Calu3 (cell line): ENCODE measurements around the gene PJA2. TPM values are rescaled to one million over a fixed set of nuclear protein-coding genes. Genes with fewer than 3 reads are reported as not detected.

Experiments
- BruUV-seq: library from RNA; stranded (reverse); fragments of 400-500 nt; replicated peaks from 2 replicates; lab custom pipeline; 2021; lab: Mats Ljungman, UMichigan
- CTCF ChIA-PET: fragments of 300-600 bp; sonication (Branson Sonifier 250); formaldehyde crosslinking; loops from one replicate; lab custom pipeline; 2022; ENCODE audit warnings: antibody characterized with exemption; lab: Charles Lee
- DNase-seq: peaks from one replicate; pipeline ENCODE4 v3.0.0; 2022
- H3K27ac Mint-ChIP-seq: one replicate; pipeline ENCODE4 v1.8.0; 2022; ENCODE audit warnings: mixed read lengths; ENCODE audit not compliant: unreplicated experiment
- H3K27me3 Mint-ChIP-seq: one replicate; pipeline ENCODE4 v1.8.0; 2022; ENCODE audit warnings: mixed read lengths; ENCODE audit not compliant: unreplicated experiment
- H3K36me3 Mint-ChIP-seq: one replicate; pipeline ENCODE4 v1.8.0; 2022; ENCODE audit warnings: mild to moderate bottlenecking, moderate library complexity, mixed read lengths; ENCODE audit not compliant: insufficient read depth, unreplicated experiment
- H3K4me1 Mint-ChIP-seq: one replicate; pipeline ENCODE4 v1.8.0; 2022; ENCODE audit warnings: mild to moderate bottlenecking, low read depth, mixed read lengths; ENCODE audit not compliant: unreplicated experiment
- H3K4me3 Mint-ChIP-seq: one replicate; pipeline ENCODE4 v1.8.0; 2022; ENCODE audit warnings: mild to moderate bottlenecking, low read depth, moderate library complexity, mixed read lengths; ENCODE audit not compliant: unreplicated experiment
- H3K9me3 Mint-ChIP-seq: one replicate; pipeline ENCODE4 v1.8.0; 2022; ENCODE audit warnings: low read depth, mixed read lengths; ENCODE audit not compliant: unreplicated experiment
- intact Hi-C: fragments of 100-400 bp; cut with micrococcal nuclease; formaldehyde crosslinking; loops from one replicate; pipeline ENCODE4 v1.10.0; 2022; ENCODE audit not compliant: unreplicated experiment
- total RNA-seq: library from RNA; stranded (reverse); gene quantifications from 2 replicates; pipeline ENCODE4 v1.2.3, GENCODE V29; 2022
- TF ChIP-seq, protein P1 (sequence below): fragments of 200-600 bp; IDR thresholded peaks from one replicate; pipeline ENCODE4 v1.8.0; 2022; ENCODE audit warnings: antibody characterized with exemption; ENCODE audit not compliant: unreplicated experiment

Gene PJA2
- total RNA-seq, 1 experiment from 2014 or later: 89.0 TPM

DNA sequence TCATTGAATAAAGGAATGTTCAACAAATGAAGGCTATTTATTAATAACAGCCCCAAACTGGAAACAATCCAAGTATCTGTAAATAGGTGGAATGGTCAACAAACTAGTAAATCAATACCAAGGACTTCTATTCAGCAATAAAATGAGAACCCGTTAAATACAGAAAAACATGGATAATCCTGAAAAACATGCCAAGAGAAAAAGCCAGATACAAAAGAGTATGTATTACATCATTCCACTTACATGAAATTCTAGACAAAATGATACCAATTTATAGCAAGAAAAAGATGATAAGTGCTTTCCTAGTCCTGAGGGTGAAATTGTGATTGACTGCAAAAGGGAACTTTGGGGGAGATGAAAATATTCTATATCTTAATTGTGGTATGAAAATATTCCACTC is 3.1 kb downstream of the PJA2 start:
- TF ChIP-seq, protein P1, sequence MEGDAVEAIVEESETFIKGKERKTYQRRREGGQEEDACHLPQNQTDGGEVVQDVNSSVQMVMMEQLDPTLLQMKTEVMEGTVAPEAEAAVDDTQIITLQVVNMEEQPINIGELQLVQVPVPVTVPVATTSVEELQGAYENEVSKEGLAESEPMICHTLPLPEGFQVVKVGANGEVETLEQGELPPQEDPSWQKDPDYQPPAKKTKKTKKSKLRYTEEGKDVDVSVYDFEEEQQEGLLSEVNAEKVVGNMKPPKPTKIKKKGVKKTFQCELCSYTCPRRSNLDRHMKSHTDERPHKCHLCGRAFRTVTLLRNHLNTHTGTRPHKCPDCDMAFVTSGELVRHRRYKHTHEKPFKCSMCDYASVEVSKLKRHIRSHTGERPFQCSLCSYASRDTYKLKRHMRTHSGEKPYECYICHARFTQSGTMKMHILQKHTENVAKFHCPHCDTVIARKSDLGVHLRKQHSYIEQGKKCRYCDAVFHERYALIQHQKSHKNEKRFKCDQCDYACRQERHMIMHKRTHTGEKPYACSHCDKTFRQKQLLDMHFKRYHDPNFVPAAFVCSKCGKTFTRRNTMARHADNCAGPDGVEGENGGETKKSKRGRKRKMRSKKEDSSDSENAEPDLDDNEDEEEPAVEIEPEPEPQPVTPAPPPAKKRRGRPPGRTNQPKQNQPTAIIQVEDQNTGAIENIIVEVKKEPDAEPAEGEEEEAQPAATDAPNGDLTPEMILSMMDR: no peak
- Mint-ChIP-seq H3K27me3 (no peaks in the 10 kb centered on the region), H3K36me3 (peaks cover 64% of the 10 kb centered on the region), H3K4me1 (peaks cover 29% of the 10 kb centered on the region), H3K9me3 (no peaks in the 10 kb centered on the region), H3K4me3 (peak overlapping the region; percentile 99), H3K27ac (peak overlapping the region; percentile 87)
- DNase-seq: no peak
- no TSS peak for BruUV-seq
- intact Hi-C loops: loop anchor here (2.0 to 5.0 kb wide), 2 partner anchors 18 to 34 kb away; no protein-coding TSS in a partner anchor
- CTCF ChIA-PET: no interaction called here

DNA sequence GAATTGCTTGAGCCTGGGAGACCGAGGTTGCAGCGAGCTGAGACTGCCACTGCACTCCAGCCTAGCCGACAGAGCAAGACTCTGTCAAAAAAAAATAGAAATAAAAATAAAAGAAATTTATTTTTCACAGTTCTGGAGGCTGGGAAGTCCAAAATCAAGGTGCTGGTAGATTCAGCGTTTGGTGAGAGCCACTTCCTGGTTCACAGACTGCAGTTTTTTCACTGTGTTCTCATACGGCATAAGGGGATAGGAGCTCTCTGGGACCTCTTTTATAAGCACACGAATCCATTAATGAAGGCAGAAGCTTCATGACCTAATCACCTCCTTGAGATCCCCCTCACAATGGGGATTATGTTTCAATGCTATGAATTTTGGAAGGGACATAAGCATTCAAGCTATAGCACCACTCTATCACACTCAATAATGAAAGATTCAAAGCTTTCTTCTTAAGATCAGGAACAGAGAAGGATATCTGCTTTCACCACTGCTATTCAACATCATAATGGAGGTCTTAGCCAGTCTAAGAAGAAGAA is 5.3 kb downstream of the PJA2 start:
- CTCF ChIA-PET: interaction anchor here (0.6 to 0.9 kb wide), 2 partner anchors 59 to 62 kb away, joined by 3 to 4 read pairs; no protein-coding TSS in a partner anchor
- Mint-ChIP-seq H3K27me3 (no peaks in the 10 kb centered on the region), H3K4me1 (peaks cover 36% of the 10 kb centered on the region), H3K27ac (no peak overlapping the region), H3K36me3 (peaks cover 60% of the 10 kb centered on the region), H3K9me3 (no peaks in the 10 kb centered on the region), H3K4me3 (no peak overlapping the region)
- BruUV-seq: no TSS peak
- intact Hi-C loops: no loop called here
- no peak for DNase-seq
- TF ChIP-seq, protein P1: no peak

DNA sequence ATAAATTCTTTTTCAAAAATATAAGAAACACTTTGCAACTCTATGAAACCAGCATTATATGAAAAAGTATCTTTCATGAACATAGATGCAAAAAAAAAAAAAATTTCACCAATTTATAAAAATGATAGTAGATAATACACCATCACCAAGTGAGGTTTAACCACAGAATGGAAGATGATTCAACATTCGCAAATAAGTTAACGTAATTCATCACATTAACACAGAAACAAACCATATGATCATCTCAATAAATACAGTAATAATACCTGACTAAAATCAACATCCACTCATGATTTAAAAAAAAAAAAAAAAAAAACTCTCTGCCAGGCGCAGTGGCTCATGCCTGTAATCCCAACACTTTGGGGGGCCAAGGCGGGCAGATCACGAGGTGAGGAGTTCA is 6.3 kb downstream of the PJA2 start:
- Mint-ChIP-seq H3K9me3 (no peaks in the 10 kb centered on the region), H3K4me3 (no peak overlapping the region), H3K27ac (no peak overlapping the region), H3K36me3 (peaks cover 51% of the 10 kb centered on the region), H3K27me3 (no peaks in the 10 kb centered on the region), H3K4me1 (peaks cover 42% of the 10 kb centered on the region)
- CTCF ChIA-PET: no interaction called here
- BruUV-seq: no TSS peak
- intact Hi-C loops: no loop called here
- no peak for DNase-seq
- TF ChIP-seq, protein P1: no peak

DNA sequence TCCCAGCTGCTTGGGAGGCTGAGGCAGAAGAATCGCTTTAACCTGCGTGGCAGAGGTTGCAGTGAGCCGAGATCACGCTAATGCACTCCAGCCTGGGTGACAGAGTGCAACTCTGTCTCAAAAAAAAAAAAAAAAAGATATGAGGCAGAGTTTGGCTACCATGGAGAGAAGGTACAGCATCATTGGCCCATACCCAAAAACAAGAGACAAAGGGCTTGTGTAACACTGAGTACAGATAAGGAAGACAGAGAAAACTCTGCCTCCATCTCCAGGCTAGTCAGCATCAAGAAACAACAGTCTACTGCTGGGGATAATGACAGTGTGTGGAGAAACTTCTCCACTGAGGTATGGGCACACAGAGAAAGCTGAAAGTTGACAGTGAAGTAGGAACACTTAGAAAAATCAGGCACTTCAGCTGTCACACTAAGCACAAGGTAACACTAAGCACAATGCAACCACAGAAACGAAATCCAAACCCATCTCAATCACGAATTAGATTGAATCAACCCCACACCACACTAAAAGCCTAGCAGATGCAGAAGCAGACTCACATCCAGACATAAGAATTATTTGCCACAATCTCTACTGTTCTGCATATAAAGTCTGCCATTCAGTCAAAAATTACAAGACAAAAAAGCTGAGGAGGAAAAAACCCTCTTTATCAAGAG is 10.5 kb downstream of the PJA2 start:
- DNase-seq: no peak
- peaks cover 44% of the 10 kb centered on the region for H3K4me1 Mint-ChIP-seq
- no TSS peak for BruUV-seq
- peaks cover 39% of the 10 kb centered on the region for H3K36me3 Mint-ChIP-seq
- no peak overlapping the region for H3K4me3 Mint-ChIP-seq
- no peaks in the 10 kb centered on the region for H3K27me3 Mint-ChIP-seq
- peak overlapping the region; percentile 16 for H3K27ac Mint-ChIP-seq
- TF ChIP-seq, protein P1: no peak
- CTCF ChIA-PET: no interaction called here
- no peaks in the 10 kb centered on the region for H3K9me3 Mint-ChIP-seq
- intact Hi-C loops: no loop called here
